ENCODE results near the gene ZNF615.
"Not testable (repeated sequence)": the region's sequence is repeated elsewhere in the genome, so short reads cannot be mapped to it uniquely, and the experiment has no call there.

The ZNF615 gene

DNA sequence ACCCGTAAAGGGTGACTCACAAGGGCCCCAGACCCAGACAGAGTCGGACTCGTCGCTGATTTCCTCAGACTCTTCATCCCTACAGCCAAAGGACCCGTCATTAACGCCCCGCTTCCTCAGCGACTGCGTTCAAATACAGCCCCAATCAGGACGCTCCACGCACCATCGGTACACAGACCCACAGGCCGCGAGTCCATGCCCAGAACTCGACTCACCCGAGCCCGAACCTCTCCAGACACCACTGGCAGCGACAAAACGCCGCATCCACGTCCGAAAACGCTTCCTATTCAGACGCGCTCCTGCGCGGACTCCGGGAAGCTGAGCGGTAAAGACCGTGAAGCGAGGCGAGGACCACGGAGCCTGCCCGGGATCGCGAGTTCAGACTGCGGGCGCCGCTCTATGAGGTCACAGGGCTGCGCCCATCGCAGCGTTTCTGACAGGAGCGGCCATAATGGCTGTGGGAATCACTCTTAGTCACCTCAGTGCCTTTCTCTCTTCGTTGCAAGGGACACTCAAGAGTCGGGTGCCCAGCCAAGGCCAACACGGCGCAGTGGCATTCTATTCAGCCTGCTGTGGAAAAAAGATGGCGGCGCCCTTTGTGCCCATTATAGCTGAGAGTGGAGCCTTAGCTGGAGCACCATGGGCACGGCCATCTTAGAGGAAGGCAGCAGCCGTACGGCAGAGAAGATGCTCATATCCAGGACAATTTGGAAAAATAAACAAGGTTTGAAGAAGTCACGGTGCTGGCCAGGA lies 20.2 kb upstream of the ZNF615 start, which contains the start of gene ZNF614:
TSS of gene ZNF614 (minus strand) at position 353 of the 753 bp plus-strand sequence. CDS start 2,634 bp downstream, outside the sequence.
- H3K4me3 ChIP-seq (ENCODE audit: low read depth, low read length): peak within 1 kb of the TSS; percentile 60
- TF ChIP-seq, protein P1, sequence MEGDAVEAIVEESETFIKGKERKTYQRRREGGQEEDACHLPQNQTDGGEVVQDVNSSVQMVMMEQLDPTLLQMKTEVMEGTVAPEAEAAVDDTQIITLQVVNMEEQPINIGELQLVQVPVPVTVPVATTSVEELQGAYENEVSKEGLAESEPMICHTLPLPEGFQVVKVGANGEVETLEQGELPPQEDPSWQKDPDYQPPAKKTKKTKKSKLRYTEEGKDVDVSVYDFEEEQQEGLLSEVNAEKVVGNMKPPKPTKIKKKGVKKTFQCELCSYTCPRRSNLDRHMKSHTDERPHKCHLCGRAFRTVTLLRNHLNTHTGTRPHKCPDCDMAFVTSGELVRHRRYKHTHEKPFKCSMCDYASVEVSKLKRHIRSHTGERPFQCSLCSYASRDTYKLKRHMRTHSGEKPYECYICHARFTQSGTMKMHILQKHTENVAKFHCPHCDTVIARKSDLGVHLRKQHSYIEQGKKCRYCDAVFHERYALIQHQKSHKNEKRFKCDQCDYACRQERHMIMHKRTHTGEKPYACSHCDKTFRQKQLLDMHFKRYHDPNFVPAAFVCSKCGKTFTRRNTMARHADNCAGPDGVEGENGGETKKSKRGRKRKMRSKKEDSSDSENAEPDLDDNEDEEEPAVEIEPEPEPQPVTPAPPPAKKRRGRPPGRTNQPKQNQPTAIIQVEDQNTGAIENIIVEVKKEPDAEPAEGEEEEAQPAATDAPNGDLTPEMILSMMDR (IDR thresholded peaks at IDR 0.05; ENCODE audit: borderline replicate concordance, insufficient read depth, low read depth, low read length): no peak

DNA sequence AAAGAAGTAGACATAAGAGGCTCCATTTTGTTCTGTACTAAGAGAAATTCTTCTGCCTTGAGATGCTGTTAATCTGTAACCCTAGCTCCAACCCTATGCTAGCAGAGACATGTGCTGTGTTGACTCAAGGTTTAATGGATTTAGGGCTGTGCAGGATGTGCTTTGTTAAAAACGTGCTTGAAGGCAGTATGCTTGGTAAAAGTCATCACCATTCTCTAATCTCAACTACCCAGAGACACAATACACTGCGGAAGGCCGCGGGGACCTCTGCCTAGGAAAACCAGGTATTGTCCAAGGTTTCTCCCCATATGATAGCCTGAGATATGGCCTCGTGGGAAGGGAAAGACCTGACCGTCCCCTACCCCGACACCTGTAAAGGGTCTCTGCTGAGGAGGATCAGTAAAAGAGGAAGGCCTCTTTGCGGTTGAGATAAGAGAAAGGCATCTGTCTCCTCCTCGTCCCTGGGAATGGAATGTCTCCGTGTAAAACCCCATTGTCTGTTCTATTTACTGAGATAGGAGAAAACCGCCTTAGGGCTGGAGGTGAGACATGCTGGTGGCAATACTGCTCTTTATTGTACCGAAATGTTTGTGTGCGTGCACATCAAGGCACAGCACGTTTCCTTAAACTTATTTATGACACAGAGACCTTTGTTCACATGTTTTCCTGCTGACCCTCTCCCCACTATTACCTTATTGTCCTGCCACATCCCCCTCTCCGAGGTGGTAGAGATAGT lies 18.4 kb upstream of the ZNF615 start:
- H3K4me3 ChIP-seq (ENCODE audit: low read depth, low read length): not testable (repeated sequence)

DNA sequence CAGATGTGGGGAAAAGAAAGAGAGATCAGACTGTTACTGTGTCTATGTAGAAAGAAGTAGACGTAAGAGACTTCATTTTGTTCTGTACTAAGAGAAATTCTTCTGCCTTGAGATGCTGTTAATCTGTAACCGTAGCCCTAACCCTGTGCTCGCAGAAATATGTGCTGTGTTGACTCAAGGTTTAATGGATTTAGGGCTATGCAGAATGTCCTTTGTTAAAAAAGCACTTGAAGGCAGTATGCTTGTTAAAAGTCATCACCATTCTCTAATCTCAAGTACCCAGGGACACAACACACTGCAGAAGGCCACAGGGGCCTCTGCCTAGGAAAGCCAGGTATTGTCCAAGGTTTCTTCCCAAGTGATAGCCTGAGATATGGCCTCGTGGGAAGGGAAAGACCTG lies 16.5 kb upstream of the ZNF615 start:
- not testable (repeated sequence) for H3K4me3 ChIP-seq (ENCODE audit: low read depth, low read length)

DNA sequence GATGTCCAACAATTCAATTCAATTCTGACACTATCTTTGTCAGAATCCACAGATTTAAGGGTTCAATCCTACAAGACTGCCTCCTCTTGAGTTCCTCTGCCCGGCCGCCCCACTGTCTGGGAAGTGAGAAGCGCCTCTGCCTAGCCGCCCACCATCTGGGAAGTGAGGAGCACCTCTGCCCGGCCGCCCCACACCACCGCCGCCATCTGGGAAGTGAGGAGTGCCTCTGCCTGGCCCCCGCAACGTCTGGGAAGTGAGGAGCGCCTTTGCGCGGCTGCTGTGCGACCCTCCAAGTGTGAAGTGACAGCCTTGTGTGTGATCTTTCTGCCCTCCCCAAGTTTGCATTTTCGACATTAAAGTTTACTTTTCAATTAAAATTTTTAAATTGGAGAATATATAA lies 14.2 kb upstream of the ZNF615 start:
- TF ChIP-seq, protein P1 (IDR thresholded peaks at IDR 0.05; ENCODE audit: borderline replicate concordance, insufficient read depth, low read depth, low read length): no peak
- no peak overlapping the region for H3K4me3 ChIP-seq (ENCODE audit: low read depth, low read length)

DNA sequence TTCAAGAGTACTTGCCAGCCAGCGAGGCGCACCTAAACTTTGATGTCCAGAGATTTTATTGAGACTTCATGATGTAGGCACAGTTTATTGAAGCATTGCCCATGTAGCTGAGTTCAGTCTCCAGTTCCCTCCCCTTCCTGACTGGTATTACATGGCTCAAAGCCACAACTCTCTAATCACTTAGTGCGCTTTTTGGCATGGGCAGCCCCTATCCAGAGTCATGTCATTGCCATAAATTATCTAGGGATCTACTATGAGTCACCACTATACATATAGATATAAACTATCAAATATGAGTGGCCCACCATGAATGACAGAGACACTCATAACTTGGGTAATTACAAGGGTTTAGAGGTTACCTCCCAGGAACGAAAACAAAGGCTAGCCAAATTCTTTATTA lies 12.5 kb upstream of the ZNF615 start:
- H3K4me3 ChIP-seq (ENCODE audit: low read depth, low read length): no peak overlapping the region
- TF ChIP-seq, protein P1 (IDR thresholded peaks at IDR 0.05; ENCODE audit: borderline replicate concordance, insufficient read depth, low read depth, low read length): no peak

DNA sequence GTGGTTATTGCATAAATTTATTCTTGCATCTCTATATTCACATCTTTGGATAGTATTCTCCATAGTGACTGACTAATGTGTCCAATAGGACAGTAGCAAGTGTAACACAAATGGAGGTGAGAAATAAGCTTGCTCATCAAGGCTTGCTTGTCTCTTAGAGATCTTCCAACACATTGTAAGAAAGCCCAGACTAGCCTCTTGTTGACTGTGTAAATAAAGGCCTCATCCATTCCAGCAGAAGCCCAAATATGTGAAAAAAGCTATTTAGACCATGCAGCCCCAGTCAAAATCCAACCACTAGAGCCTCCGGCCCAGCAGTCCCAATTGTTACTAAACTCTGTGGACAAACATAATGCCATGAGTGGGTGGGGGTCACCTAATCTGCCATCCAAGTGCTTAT lies 2.7 kb upstream of the ZNF615 start:
- no peak overlapping the region for H3K4me3 ChIP-seq (ENCODE audit: low read depth, low read length)
- TF ChIP-seq, protein P1 (IDR thresholded peaks at IDR 0.05; ENCODE audit: borderline replicate concordance, insufficient read depth, low read depth, low read length): no peak

DNA sequence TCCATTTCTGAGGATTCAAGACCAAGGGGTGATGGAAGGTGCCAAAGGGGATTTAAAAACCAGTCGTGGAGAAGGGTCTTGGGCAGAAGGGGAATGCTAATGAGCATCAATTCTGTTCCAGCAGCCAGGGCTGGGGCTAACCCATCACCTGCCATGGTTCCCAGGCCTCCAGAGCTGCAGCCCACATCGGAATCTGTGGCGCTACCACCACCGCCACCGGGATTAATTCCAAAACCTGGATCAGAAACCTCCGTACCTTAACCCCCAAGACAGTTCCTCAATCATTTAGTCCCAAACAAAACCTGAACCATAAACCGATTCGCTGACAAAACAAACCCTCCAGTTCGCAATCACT lies 583 bp downstream of the ZNF615 start:
- TF ChIP-seq, protein P1 (IDR thresholded peaks at IDR 0.05; ENCODE audit: borderline replicate concordance, insufficient read depth, low read depth, low read length): no peak
- peak overlapping the region; percentile 64 for H3K4me3 ChIP-seq (ENCODE audit: low read depth, low read length)

DNA sequence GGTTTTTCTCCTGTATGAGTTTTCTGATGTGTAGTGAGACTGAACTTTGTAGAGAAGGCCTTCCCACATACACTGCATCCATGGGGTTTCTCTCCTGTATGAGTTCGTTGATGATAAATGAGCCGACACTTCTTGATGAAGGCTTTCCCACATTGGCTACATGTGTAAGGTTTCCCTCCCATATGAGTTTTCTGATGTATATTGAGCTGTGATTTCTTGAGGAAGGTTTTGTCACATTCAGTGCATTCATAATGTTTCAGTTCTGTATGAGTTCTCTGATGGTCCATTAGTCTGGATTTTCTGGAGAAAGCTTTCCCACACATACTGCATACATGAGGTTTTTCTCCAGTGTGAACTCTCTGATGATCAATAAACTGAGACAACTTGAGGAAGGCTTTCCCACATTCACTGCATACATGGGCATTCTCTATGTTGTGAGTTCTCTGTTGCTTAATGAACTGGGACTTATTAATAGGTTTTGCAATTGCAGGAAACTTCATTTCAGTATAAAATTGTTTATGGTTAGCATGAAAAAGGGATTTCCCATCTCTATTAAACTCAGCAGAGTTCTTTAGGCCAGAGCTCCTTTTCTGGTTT lies 13.9 kb downstream of the ZNF615 start:
- no peak overlapping the region for H3K4me3 ChIP-seq (ENCODE audit: low read depth, low read length)

More for the DNA sequence above, 13.9 kb downstream of the ZNF615 start:
- TF ChIP-seq, protein P1 (IDR thresholded peaks at IDR 0.05; ENCODE audit: borderline replicate concordance, insufficient read depth, low read depth, low read length): no peak
